GM18498 (cell line): ENCODE data around the gene THSD4.
"Not testable (repeated sequence)": the region's sequence is repeated elsewhere in the genome, so short reads cannot be mapped to it uniquely, and the experiment has no call there.

Experiments used
- ATAC-seq: cut with Tn5 transposase; IDR thresholded peaks from one replicate; pipeline ENCODE4 v1.9.1; 2021; ENCODE audit warnings: mild to moderate bottlenecking, moderate library complexity; ENCODE audit not compliant: unreplicated experiment

Gene THSD4

DNA sequence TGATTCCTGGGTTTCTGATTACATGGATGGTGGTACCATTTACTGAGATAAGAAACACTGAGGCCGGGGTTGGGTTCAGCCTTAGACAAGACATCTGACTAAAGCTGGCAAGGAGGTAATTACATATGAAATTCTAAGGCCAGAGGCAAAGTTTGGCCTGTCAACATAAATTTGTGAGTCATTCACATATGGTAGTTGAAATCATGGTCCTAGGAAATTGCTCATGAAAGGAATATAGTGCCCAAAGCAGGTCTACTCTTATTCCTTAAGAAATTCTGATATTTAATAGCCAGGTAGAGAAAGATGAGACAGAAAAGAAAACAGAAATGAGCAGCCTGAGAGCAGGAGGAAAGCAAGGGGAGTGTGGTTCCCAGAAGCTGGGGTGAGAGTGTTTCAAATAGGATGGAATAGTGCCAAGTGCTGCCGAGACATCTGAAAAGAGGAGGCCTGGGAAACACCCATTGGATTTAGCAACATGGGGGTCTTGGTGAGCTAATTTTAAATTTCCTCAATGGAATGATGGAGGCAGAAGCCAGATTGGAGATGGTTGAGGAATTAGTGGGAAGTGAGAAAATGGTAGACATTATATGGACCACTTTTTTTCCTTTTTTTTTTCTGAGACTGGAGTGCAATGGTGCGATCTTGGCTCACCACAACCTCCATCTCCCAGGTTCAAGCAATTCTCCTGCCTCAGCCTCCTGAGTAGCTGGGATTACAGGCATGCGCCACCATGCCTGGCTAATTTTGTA, 610.1 kb downstream of the THSD4 start:
- ATAC-seq = not testable (repeated sequence)

DNA sequence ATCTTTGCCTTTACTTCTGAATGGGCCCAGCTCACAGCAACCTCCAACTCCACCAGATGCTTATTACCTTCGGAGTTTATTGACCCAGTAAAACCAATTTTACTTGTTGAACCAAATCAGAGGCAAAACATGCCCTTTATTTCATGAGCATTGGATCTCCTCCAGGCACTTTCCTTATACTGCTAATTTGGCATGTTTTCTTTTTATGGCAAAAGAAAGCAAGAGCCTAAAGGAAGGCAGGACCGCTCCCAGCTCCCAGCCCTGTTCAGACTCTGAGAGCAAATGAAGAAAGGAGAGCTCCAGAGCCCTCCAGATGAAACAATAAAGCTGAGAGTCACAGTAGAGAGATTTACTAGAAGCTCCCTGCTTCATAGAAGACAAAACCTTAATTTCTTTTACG, 613.6 kb downstream of the THSD4 start:
- ATAC-seq = no peak

- ATAC-seq = no peak
Observed at GRCh38 chr15:71729319-71729718, 614.0 kb downstream of the THSD4 start.

GRCh38 chr15:71730277-71731144, 615.2 kb downstream of the THSD4 start:
- ATAC-seq = no peak

GRCh38 chr15:71732636-71733035, 617.4 kb downstream of the THSD4 start:
- ATAC-seq = no peak

DNA sequence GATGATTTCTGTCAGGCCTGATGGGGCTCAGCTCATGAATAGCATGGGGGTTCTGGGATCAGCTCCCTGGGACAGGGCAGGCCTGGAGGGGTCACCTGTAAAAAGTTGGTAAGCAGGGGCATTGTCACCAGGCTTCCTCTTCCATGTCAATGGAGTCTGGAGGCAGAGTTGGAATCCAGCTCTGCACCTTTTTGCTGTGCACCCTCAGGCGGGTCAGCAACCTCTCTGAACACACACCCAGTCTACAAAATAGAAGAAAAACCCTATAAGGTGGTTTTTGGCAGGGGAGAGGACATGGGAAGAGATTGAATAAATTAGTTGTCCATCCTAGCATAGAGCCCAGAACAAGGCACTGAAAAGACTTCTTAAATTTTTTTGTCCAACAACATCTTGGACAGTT, 617.9 kb downstream of the THSD4 start:
- no peak for ATAC-seq

- ATAC-seq = no peak
Observed at GRCh38 chr15:71734709-71735384, 619.6 kb downstream of the THSD4 start.

DNA sequence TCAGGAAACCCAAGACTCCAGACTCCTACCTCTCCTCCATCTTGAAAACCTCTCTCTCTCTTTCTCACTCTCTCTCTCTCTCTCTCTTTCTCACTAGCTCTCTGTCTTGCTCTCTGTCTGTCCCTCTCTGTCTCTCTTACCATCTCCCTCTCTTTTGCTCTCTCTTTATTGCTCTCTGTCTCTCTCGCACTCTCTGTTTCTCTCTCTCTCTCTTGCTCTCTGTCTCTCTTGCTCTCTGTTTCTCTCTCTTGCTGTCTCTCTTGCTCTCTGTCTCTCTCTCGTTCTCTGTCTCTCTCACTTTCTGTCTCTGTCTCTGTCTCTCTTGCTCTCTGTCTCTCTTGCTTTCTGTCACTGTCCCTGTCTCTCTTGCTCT, 620.1 kb downstream of the THSD4 start:
- ATAC-seq = no peak

- ATAC-seq = no peak
Observed at GRCh38 chr15:71736286-71736947, 621.1 kb downstream of the THSD4 start.

DNA sequence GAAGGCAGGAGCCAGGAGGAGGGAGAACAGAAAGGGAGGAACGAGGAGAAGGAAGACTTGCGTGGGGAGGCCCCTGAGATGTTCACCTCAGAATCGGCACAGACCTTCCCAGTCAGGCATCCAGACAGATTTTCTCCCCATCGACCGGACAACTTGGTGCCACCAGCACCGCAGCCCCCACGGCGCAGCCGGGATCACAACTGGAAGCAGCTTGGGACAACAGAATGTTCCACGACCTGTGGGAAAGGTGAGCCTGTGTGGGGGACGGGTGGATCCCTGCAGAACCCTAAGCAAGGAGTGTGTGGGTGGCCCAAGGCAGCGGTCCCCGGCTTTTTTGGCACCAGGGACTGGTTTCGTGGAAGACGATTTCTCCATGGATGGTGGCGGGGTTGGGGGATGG, 622.5 kb downstream of the THSD4 start:
- ATAC-seq = no peak

GRCh38 chr15:71739355-71739754, 624.1 kb downstream of the THSD4 start:
- ATAC-seq = no peak

DNA sequence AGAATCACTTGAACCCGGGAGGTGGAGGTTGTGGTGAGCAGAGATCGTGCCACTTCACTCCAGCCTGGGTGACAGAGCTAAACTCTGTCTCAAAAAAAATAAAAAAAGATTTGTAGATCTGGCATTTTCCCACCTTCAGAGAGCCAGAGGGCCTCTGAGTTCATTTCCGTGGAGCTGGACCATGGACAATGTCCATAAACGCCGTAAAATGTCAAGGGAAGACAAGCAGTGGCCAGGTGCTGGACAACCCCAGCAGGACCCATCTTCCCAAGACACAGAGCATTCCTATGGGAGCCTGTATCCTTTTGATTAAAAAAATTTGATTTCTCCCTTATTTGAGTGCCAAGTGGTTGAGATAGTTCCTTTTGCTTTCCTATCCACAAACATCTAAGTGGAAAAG, 627.7 kb downstream of the THSD4 start:
- no peak for ATAC-seq

DNA sequence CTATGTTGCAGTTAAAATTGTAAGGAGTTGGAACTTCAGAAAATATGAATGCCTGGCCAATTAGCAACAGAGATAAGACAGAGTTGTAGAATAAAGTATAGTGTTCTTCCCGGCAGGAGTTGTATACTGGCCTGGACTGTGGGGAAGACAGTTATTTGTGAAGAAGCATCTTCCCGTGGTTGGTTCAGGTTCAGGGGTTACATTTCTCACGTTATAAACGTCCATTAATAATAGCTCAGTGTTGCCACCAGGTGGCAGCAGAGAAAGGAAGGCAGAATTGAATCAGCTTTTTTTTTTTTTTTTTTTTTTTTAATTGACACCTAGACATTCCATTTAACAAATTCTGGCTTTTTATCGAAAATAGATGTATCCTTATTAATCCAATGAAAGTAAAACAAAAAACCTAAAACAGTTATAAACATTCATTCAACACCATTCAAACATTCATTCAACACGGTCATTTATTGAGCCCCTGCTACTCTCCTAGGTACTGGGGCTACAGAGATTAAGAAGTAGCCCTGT, 628.7 kb downstream of the THSD4 start:
- no peak for ATAC-seq

- no peak for ATAC-seq
Observed at GRCh38 chr15:71746719-71747118, 631.4 kb downstream of the THSD4 start.

- ATAC-seq = no peak
Observed at GRCh38 chr15:71747128-71748083, 632.1 kb downstream of the THSD4 start.

- no peak for ATAC-seq
Observed at GRCh38 chr15:71748293-71748718, 633.0 kb downstream of the THSD4 start.

DNA sequence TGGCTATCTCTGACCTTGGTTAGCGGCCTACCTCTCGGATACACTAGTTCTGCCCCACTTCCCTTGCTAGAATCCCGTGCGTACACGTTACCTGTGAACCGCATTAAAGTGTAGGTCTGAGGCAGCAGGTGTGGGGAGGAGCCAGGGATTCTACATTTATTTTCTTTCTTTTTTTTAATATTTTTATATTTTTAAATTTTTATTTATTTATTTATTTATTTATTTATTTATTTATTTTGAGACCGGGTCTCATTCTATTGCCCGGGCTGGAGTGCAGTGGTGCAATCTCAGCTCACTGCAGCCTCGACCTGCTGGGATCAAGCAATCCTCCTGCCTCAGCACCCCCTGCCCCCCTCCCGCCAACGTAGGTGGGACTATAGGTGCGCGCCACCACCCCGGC, 634.2 kb downstream of the THSD4 start:
- no peak for ATAC-seq

DNA sequence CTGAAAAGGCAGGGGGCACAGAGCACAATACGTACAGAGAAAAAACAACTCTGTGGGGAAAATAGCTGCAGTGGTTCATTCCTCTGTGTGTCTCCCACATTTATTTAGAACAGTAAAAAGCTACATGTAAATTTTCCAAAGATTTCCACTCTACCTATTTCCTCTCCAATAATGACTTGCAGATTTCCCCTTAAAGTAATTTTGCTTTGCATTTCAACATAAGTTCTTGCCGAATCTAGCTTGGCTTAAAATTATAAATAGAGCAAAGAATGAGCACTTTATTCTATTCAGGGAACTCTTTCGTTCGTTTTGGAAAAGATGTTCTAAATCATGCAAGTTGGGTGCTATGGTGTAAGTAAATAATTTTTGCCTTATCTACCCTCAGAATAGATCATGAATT, 636.9 kb downstream of the THSD4 start:
- no peak for ATAC-seq

GRCh38 chr15:71752604-71753289, 637.5 kb downstream of the THSD4 start:
- no peak for ATAC-seq
